ENCODE data around the gene SPOCK3. TPM values are rescaled to one million over a fixed set of nuclear protein-coding genes. Genes with fewer than 3 reads are reported as not detected.

Gene SPOCK3
- polyA plus RNA-seq, 3 donors: 0.31 to 1.9 (median 1.2) TPM

DNA sequence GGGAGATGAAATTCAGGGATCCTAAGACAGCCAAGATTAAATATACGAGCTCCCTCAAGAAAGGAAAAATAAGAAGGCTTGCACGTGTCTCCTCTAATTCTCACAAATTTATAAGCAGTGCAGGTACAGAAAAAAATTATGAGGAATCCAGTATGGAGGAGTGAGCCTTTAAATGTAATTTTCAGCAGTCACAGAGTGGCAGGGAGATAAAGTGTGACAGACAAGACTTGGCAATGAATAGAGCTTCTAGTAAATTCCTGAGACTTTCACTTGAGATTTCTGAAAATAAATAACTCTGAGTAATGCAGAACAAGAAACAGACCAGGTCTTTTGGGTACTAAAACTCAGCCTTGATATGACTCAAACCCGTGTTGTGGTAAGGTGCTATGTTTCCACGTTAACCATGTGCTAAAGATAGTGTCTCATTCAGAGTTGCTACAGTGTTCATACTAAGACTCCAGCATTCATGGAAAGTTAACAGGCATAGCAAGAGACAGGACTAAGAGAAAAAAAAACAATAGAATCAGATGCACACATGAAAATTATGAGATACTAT, 119.8 kb downstream of the SPOCK3 start:
- intact Hi-C loops (cut with micrococcal nuclease): no loop called here

DNA sequence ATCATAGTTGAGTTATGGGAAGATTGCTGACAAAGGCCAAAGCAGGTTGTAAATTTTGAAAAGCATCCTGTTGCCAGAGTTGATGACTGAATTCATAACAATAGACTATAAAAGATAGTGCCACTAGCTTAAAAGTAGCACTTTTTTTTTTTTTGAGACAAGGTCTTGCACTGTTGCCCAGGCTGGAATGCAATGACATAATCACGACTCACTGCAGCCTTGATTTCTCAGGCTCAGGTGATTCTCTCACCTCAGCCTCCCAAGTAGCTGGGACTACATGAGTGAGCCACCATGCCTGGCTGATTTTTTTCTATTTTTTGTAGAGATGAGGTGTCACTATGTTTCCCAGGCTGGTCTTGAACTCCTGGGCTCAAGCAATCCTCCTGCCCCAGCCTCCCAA, 122.7 kb downstream of the SPOCK3 start:
- Mint-ChIP-seq H3K36me3 (no peaks in the 10 kb centered on the region), H3K4me1 (no peaks in the 10 kb centered on the region), H3K27ac (no peak overlapping the region), H3K9me3 (peaks cover 0 to 5% (median 0%) of the 10 kb centered on the region in 7 donors), H3K4me3 (no peak overlapping the region), H3K27me3 (ENCODE audit: low read depth in 3 of 3) (no peaks in the 10 kb centered on the region)
- DNase-seq: no peak
- no peaks in the 10 kb centered on the region for H3K4me1 ChIP-seq (ENCODE audit: control insufficient read depth in 1 of 2, insufficient read depth in 2 of 2, low read length in 2 of 2)
- H3K9me3 ChIP-seq (replicated peaks in 1 of 2; ENCODE audit: control insufficient read depth in 1 of 2, insufficient read depth in 1 of 2, low read length in 2 of 2): no peaks in the 10 kb centered on the region
- no peaks in the 10 kb centered on the region for H3K36me3 ChIP-seq (replicated peaks in 1 of 2; ENCODE audit: control insufficient read depth in 1 of 2, insufficient read depth in 2 of 2, low read length in 2 of 2)
- intact Hi-C loops (cut with micrococcal nuclease): no loop called here
- H3K4me3 ChIP-seq (replicated peaks in 1 of 3; ENCODE audit: low read depth in 2 of 3, low read length in 3 of 3): no peak overlapping the region
- no peak overlapping the region for H3K9ac ChIP-seq (ENCODE audit: insufficient read depth, low read length, poor library complexity, severe bottlenecking)
- H3K4me2 ChIP-seq (replicated peaks; ENCODE audit: extremely low read depth, low read length, poor library complexity, severe bottlenecking): no peak overlapping the region
- WGBS (ENCODE audit: insufficient coverage): no CpG with 5 or more reads among the region's 1 CpG
- no peak overlapping the region for H3K27ac ChIP-seq (ENCODE audit: low read depth in 1 of 2, low read length in 2 of 2)
- H3K27me3 ChIP-seq (ENCODE audit: control insufficient read depth in 2 of 2, insufficient read depth in 2 of 2, low read length in 2 of 2): no peaks in the 10 kb centered on the region
- H3K79me2 ChIP-seq (ENCODE audit: insufficient read depth, low read length): no peaks in the 10 kb centered on the region
- no peak overlapping the region for H2AFZ ChIP-seq (ENCODE audit: insufficient read depth, low read depth, low read length, poor library complexity, severe bottlenecking)
- TF ChIP-seq, protein P1, sequence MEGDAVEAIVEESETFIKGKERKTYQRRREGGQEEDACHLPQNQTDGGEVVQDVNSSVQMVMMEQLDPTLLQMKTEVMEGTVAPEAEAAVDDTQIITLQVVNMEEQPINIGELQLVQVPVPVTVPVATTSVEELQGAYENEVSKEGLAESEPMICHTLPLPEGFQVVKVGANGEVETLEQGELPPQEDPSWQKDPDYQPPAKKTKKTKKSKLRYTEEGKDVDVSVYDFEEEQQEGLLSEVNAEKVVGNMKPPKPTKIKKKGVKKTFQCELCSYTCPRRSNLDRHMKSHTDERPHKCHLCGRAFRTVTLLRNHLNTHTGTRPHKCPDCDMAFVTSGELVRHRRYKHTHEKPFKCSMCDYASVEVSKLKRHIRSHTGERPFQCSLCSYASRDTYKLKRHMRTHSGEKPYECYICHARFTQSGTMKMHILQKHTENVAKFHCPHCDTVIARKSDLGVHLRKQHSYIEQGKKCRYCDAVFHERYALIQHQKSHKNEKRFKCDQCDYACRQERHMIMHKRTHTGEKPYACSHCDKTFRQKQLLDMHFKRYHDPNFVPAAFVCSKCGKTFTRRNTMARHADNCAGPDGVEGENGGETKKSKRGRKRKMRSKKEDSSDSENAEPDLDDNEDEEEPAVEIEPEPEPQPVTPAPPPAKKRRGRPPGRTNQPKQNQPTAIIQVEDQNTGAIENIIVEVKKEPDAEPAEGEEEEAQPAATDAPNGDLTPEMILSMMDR (IDR thresholded peaks at IDR 0.05): no peak
- H4K20me1 ChIP-seq (ENCODE audit: insufficient read depth, low read length): no peaks in the 10 kb centered on the region

More for the DNA sequence above, 119.8 kb downstream of the SPOCK3 start:
- H3K79me2 ChIP-seq (ENCODE audit: insufficient read depth, low read length): no peaks in the 10 kb centered on the region
- no peaks in the 10 kb centered on the region for H3K27me3 ChIP-seq (ENCODE audit: control insufficient read depth in 2 of 2, insufficient read depth in 2 of 2, low read length in 2 of 2)
- TF ChIP-seq, protein P1 (IDR thresholded peaks at IDR 0.05): no peak
- no peak overlapping the region for H2AFZ ChIP-seq (ENCODE audit: insufficient read depth, low read depth, low read length, poor library complexity, severe bottlenecking)
- Mint-ChIP-seq H3K4me3 (no peak overlapping the region), H3K27ac (no peak overlapping the region), H3K27me3 (ENCODE audit: low read depth in 3 of 3) (no peaks in the 10 kb centered on the region), H3K9me3 (peaks cover 0 to 1% (median 0%) of the 10 kb centered on the region in 7 donors), H3K36me3 (no peaks in the 10 kb centered on the region), H3K4me1 (no peaks in the 10 kb centered on the region)
- no peak for DNase-seq
- H3K9me3 ChIP-seq (replicated peaks in 1 of 2; ENCODE audit: control insufficient read depth in 1 of 2, insufficient read depth in 1 of 2, low read length in 2 of 2): no peaks in the 10 kb centered on the region
- no CpG with 5 or more reads among the region's 4 CpGs for WGBS (ENCODE audit: insufficient coverage)
- no peak overlapping the region for H3K27ac ChIP-seq (ENCODE audit: low read depth in 1 of 2, low read length in 2 of 2)
- no peaks in the 10 kb centered on the region for H3K36me3 ChIP-seq (replicated peaks in 1 of 2; ENCODE audit: control insufficient read depth in 1 of 2, insufficient read depth in 2 of 2, low read length in 2 of 2)
- H3K4me2 ChIP-seq (replicated peaks; ENCODE audit: extremely low read depth, low read length, poor library complexity, severe bottlenecking): no peak overlapping the region
- no peak overlapping the region for H3K4me3 ChIP-seq (replicated peaks in 1 of 3; ENCODE audit: low read depth in 2 of 3, low read length in 3 of 3)
- no peaks in the 10 kb centered on the region for H4K20me1 ChIP-seq (ENCODE audit: insufficient read depth, low read length)
- H3K4me1 ChIP-seq (ENCODE audit: control insufficient read depth in 1 of 2, insufficient read depth in 2 of 2, low read length in 2 of 2): no peaks in the 10 kb centered on the region
- no peak overlapping the region for H3K9ac ChIP-seq (ENCODE audit: insufficient read depth, low read length, poor library complexity, severe bottlenecking)

Measured in CD14-positive monocyte (primary cell).